Common myeloid progenitor, CD34-positive (primary cell): Measurements from ENCODE around the gene PSMB7.

Experiments
- CTCF ChIA-PET: fragments of 350-600 bp; sonication (Branson Sonifier 250); formaldehyde crosslinking; loops from one replicate; lab custom pipeline; 2021; ENCODE audit warnings: antibody characterized with exemption; lab: Charles Lee
- POLR2A ChIA-PET: fragments of 350-600 bp; sonication (Branson Sonifier 250); formaldehyde crosslinking; loops from one replicate; lab custom pipeline; 2021; ENCODE audit warnings: antibody characterized with exemption; lab: Charles Lee
- DNase-seq, 3 donors: peaks; one replicate each; pipeline versions ENCODE4 v3.0.0 to v3.0.0-alpha.2; 2013
- H3K27ac ChIP-seq, 2 experiments: 1 replicate in 1 of 2; 2 replicates in 1 of 2; pipeline ENCODE4 v1.7.0; 2013; ENCODE audit warnings: inconsistent platforms in 2 of 2, low read length in 2 of 2, mild to moderate bottlenecking in 2 of 2, low read depth in 1 of 2, moderate library complexity in 1 of 2; ENCODE audit not compliant: severe bottlenecking in 2 of 2, insufficient read depth in 1 of 2, poor library complexity in 1 of 2
- H3K27me3 ChIP-seq, 5 experiments: replicated peaks in 2 of 5; 1 replicate in 3 of 5; 2 replicates in 2 of 5; pipeline versions ENCODE4 v1.6.1 to v1.7.0; 2013; ENCODE audit warnings: low read length in 4 of 5, mild to moderate bottlenecking in 2 of 5, moderate library complexity in 2 of 5, inconsistent platforms in 1 of 5; ENCODE audit not compliant: insufficient read depth in 5 of 5, control insufficient read depth in 4 of 5
- H3K36me3 ChIP-seq, 4 experiments: 1 replicate in 2 of 4; 2 replicates in 2 of 4; pipeline versions ENCODE4 v1.6.1 to v1.7.0; 2013; ENCODE audit warnings: low read length in 3 of 4, control low read depth in 1 of 4, mild to moderate bottlenecking in 1 of 4; ENCODE audit not compliant: control insufficient read depth in 4 of 4, insufficient read depth in 4 of 4
- H3K4me1 ChIP-seq, 4 experiments: 1 replicate in 3 of 4; 2 replicates in 1 of 4; pipeline versions ENCODE4 v1.6.1 to v1.7.1; 2013; ENCODE audit warnings: low read length in 3 of 4, mild to moderate bottlenecking in 3 of 4, control low read depth in 1 of 4, inconsistent platforms in 1 of 4, moderate library complexity in 1 of 4; ENCODE audit not compliant: control insufficient read depth in 4 of 4, insufficient read depth in 4 of 4; ENCODE audit errors: control extremely low read depth in 1 of 4
- H3K4me3 ChIP-seq, 7 experiments: 1 replicate in 4 of 7; 2 replicates in 3 of 7; pipeline versions ENCODE4 v1.5.1 to v1.7.0; 2013; ENCODE audit warnings: mild to moderate bottlenecking in 7 of 7, low read length in 6 of 7, moderate library complexity in 6 of 7, inconsistent platforms in 2 of 7, low read depth in 2 of 7, control low read depth in 1 of 7; ENCODE audit not compliant: insufficient read depth in 4 of 7, control insufficient read depth in 1 of 7; ENCODE audit errors: extremely low read depth in 1 of 7
- H3K9me3 ChIP-seq, 5 experiments: 1 replicate in 4 of 5; 2 replicates in 1 of 5; pipeline versions ENCODE4 v1.6.1 to v1.7.1; 2013; ENCODE audit warnings: low read length in 4 of 5, mild to moderate bottlenecking in 2 of 5, inconsistent platforms in 1 of 5, low read depth in 1 of 5, moderate library complexity in 1 of 5; ENCODE audit not compliant: control insufficient read depth in 4 of 5, insufficient read depth in 2 of 5; ENCODE audit errors: control extremely low read depth in 1 of 5
- WGBS: methylation state at CpG from one replicate; pipeline ENCODE4 v1.1.5; 2013; ENCODE audit not compliant: insufficient coverage; 5-methylcytosine and 5-hydroxymethylcytosine counted together

The PSMB7 gene

DNA sequence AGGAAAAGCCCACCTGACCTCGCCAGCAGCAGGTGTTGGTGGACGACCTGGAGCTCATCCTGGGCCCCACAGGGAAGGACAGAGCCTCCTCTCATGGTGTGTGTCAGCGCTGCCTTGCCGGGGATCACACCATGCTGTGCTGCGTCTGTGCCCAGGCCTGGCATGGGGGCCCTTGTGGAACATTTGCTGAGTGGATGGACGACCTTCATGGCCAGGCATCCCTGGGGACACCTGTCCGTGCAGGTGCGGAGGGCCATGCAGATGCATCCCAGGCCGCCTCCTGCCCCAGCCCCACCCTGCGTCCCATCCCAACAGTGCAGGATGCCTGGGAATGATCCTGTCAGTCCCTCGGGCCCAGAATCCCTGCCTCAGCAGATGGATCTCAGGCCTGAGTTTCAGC is 83.7 kb downstream of the PSMB7 start:
- WGBS, result 88% methylated on average over 11 of the region's 11 CpGs
- H3K9me3 ChIP-seq, result no peaks in the 10 kb centered on the region
- H3K27me3 ChIP-seq, result no peaks in the 10 kb centered on the region
- peaks cover 4 to 85% (median 38%) of the 10 kb centered on the region in 4 experiments for H3K36me3 ChIP-seq
- H3K27ac ChIP-seq, result no peak overlapping the region
- no peaks in the 10 kb centered on the region for H3K4me1 ChIP-seq
- no peak overlapping the region for H3K4me3 ChIP-seq
- CTCF ChIA-PET, result no interaction called here
- POLR2A ChIA-PET, result no interaction called here
- DNase-seq, result no peak

DNA sequence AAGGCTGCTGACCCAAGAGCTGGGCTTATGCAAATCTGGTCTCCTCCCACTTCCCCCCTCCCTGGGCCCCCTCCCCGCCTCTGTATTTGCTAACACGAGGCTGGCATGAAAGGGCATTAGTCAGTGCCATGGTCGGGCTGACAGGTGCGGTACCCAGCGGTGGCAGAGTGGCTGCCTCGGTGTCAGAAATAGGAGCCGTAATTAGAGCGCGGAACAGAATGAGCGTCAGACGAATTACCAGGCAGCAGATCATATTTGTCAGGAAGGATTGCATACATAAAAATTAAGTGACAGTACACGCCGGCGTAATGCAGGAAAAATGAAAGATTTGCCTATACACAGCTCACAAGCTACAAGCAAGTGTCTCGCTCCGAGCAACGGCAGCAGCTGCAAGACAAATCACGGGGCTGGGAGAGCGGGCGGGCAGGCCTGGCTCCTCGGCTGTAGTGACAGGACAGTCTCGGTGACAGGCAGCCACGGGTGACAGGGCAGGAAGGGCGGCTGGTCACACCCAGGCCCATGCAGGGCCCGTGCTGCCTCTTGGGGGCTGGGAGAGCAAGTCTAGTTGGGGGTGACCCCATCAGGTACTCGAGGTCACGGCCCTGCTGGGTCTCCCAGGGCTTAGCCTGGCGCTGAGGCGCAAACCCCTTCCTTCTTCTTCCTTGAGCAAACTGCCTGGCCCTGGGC is 85.1 kb downstream of the PSMB7 start:
- Histone ChIP-seq H3K4me1 (no peaks in the 10 kb centered on the region), H3K27ac (no peak overlapping the region), H3K36me3 (peaks cover 5 to 92% (median 39%) of the 10 kb centered on the region in 4 experiments), H3K27me3 (no peaks in the 10 kb centered on the region), H3K4me3 (no peak overlapping the region), H3K9me3 (no peaks in the 10 kb centered on the region)
- ChIA-PET POLR2A (no interaction called here), CTCF (interaction anchor here (0.6 to 1.4 kb wide), 3 partner anchors 10 to 57 kb away, joined by 3 to 6 read pairs (median 3); no protein-coding TSS in a partner anchor)
- WGBS, result 96% methylated on average over 27 of the region's 29 CpGs
- DNase-seq, result no peak

DNA sequence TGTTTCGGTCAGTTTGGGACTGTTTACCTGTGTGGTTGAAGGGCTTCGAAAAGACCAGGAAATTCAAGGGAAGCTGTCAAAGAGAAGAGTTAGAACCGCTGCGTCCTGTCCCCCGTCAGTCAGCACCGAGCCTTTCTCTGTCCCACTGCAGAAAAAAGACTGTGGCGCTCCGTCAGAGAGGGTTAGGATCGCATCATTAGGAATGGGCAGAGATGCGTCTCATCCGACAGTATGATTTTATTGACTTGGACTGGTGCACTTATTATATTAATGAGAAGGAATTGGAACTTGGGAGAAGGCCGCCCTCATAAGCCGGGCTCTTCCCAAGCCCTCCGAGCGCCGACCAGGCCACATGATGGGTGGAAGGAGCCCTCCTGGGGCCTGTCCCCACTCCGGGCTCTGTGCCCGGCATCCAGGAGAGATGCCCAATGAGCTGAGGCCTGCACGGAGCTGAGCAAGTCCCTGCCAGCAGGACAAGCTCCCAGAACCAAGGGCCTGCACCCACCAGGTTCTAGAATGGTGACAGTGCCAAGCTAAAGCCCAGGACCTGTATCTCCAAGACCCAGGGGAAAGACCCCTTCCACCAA is 85.9 kb downstream of the PSMB7 start:
- no peak overlapping the region for H3K27ac ChIP-seq
- no peak overlapping the region for H3K4me3 ChIP-seq
- ChIA-PET CTCF (interaction anchor here (0.5 to 1.4 kb wide), 4 partner anchors 7 to 49 kb away, joined by 3 to 6 read pairs (median 3); no protein-coding TSS in a partner anchor), POLR2A (no interaction called here)
- no peaks in the 10 kb centered on the region for H3K9me3 ChIP-seq
- H3K36me3 ChIP-seq, result peaks cover 5 to 90% (median 37%) of the 10 kb centered on the region in 4 experiments
- no peaks in the 10 kb centered on the region for H3K4me1 ChIP-seq
- DNase-seq, result no peak
- WGBS, result 90% methylated on average over 11 of the region's 19 CpGs
- no peaks in the 10 kb centered on the region for H3K27me3 ChIP-seq

DNA sequence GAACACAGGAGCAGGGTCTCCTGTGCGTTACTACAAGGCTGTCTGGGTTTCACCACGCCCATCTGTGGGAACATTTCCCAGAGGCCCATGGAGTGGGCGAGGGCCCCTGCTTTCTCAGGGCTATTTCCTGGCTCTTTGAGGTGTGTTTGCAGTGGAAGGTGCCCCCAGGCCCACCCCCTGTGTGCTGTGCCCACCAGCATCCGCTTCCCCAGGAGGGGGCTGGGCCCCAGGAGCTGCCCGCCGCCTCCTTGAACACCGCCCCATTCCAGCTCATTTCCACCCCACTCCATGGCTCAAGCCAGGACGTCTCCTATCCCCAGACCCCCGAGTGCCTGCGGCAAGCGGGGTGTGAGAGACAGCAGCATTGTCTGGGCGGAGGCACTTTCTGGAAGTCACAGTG is 87.0 kb downstream of the PSMB7 start:
- WGBS, result 94% methylated on average over 10 of the region's 12 CpGs
- Histone ChIP-seq H3K9me3 (no peaks in the 10 kb centered on the region), H3K27ac (no peak overlapping the region), H3K4me3 (no peak overlapping the region), H3K4me1 (no peaks in the 10 kb centered on the region), H3K27me3 (no peaks in the 10 kb centered on the region), H3K36me3 (peaks cover 5 to 93% (median 38%) of the 10 kb centered on the region in 4 experiments)
- DNase-seq, result no peak
- ChIA-PET CTCF (interaction anchor here (0.7 kb wide), 1 partner anchor 8 kb away, joined by 3 read pairs; no protein-coding TSS in a partner anchor), POLR2A (no interaction called here)

DNA sequence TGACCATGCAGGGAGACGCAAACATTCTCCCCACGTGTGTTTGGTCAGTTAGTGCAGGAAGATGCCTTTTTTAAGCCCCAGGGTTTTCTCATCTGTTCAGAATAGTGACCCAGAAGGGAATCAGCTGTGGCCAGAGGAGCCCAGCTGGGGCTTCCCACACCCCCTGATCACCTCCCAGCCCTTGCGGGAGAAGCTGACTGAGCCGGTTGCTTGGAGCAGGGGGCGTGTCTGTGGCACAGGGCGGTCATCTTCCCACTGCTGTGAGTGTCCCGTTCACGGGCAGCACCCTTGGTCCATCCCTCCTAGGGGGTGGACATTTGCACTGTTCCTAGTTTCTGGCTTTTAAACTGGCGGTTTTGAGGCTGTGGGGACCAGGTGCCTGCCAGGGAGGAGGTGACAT is 87.8 kb downstream of the PSMB7 start:
- Histone ChIP-seq H3K36me3 (peaks cover 8 to 93% (median 42%) of the 10 kb centered on the region in 4 experiments), H3K4me3 (no peak overlapping the region), H3K9me3 (no peaks in the 10 kb centered on the region), H3K4me1 (no peaks in the 10 kb centered on the region), H3K27ac (no peak overlapping the region), H3K27me3 (no peaks in the 10 kb centered on the region)
- 98% methylated on average over 6 of the region's 9 CpGs for WGBS
- CTCF ChIA-PET, result no interaction called here
- POLR2A ChIA-PET, result no interaction called here
- no peak for DNase-seq

DNA sequence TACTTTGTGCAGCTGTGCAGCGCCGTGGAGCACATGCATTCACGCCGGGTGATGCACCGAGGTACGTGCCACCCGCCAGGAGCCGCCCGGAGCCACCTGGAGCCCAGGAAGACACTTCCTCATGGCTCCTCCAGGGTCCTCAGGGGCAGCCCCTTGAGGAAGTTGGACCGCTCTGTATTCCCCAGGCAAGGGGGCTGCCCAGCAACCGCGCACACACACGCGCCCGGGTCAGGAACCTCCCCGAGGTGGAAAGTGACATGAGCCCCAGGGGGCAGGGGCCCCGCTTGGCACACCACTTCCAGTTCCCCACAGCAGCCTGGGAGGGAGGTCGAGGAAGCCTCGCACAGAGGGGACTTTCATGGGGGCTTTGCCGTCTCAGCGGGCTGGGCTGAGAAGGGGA is 88.9 kb downstream of the PSMB7 start:
- Histone ChIP-seq H3K4me1 (no peaks in the 10 kb centered on the region), H3K36me3 (peaks cover 8 to 93% (median 47%) of the 10 kb centered on the region in 4 experiments), H3K27me3 (no peaks in the 10 kb centered on the region), H3K27ac (no peak overlapping the region), H3K4me3 (no peak overlapping the region), H3K9me3 (no peaks in the 10 kb centered on the region)
- DNase-seq, result no peak
- CTCF ChIA-PET, result interaction anchor here (2.2 kb wide), 1 partner anchor 194 kb away, joined by 6 read pairs; no protein-coding TSS in a partner anchor
- POLR2A ChIA-PET, result interaction anchor here (0.7 kb wide), 1 partner anchor 81 kb away, joined by 3 read pairs; no protein-coding TSS in a partner anchor
- 97% methylated on average over 15 of the region's 21 CpGs for WGBS

DNA sequence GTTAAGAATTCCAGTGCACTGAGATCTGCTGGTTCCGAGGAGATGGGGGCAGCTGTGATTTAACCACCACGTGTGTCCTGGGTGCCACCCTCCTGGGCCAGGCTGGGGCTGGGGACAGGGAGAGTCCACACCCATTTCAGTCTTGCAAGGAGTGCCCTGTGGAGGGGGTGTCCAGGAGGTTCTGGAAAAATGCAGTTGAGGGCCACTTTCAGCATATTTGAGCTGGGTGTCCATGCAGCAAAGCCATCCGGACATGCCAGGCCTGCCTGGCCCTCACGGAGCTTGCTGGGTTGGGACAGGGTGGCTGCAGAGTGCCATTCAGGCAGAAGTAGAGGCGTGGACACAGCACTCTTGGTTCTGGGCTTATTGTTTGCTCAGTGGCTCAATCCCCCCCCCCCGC is 89.4 kb downstream of the PSMB7 start:
- ChIA-PET CTCF (interaction anchor here (0.8 to 2.2 kb wide), 4 partner anchors 16 to 202 kb away, joined by 3 to 6 read pairs (median 3); no protein-coding TSS in a partner anchor), POLR2A (interaction anchor here (0.7 kb wide), 1 partner anchor 81 kb away, joined by 3 read pairs; no protein-coding TSS in a partner anchor)
- Histone ChIP-seq H3K27ac (no peak overlapping the region), H3K4me1 (no peaks in the 10 kb centered on the region), H3K9me3 (no peaks in the 10 kb centered on the region), H3K4me3 (no peak overlapping the region), H3K27me3 (no peaks in the 10 kb centered on the region), H3K36me3 (peaks cover 8 to 96% (median 47%) of the 10 kb centered on the region in 4 experiments)
- 96% methylated on average over 5 of the region's 6 CpGs for WGBS
- DNase-seq, result no peak
